NCI-H2029 treated with DMSO at 0.1 percent for 48 hours (cell line): ENCODE results near the gene AGPAT3.
"Not testable (repeated sequence)": the region's sequence is repeated elsewhere in the genome, so short reads cannot be mapped to it uniquely, and the experiment has no call there.

Source experiments
- DNase-seq: peaks from one replicate; lab custom pipeline; 2025; lab: John Stamatoyannopoulos, UW

AGPAT3 gene

GRCh38 chr21:43864962-43865539, at the start of gene AGPAT3:
Gene AGPAT3, plus strand, starts transcription at chr21:43865223. Its CDS starts 94,459 bp downstream, at chr21:43959682.
- DNase-seq: no peak

DNA sequence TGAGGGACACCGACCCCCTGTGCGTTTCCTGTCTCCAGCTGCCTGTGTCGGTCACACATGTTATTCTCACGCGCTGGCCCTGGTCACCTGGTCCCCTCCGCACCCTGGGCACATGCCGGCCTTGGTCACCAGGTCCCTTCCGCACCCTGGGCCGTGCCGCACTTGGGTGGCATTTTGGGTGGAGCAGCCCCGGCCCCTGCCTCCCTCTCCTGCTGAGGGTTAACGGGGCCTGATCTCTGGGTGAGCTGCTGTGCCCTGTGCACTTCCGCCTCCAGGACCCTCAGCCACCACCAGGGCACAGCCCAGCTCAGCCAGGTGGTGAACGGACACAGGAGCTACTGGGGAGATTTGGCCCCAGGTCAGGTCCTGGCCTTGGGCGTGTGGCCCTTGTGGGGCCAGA, 49.0 kb upstream of the AGPAT3 start:
- DNase-seq: no peak

GRCh38 chr21:43816611-43817071, 48.4 kb upstream of the AGPAT3 start:
- DNase-seq: no peak

DNA sequence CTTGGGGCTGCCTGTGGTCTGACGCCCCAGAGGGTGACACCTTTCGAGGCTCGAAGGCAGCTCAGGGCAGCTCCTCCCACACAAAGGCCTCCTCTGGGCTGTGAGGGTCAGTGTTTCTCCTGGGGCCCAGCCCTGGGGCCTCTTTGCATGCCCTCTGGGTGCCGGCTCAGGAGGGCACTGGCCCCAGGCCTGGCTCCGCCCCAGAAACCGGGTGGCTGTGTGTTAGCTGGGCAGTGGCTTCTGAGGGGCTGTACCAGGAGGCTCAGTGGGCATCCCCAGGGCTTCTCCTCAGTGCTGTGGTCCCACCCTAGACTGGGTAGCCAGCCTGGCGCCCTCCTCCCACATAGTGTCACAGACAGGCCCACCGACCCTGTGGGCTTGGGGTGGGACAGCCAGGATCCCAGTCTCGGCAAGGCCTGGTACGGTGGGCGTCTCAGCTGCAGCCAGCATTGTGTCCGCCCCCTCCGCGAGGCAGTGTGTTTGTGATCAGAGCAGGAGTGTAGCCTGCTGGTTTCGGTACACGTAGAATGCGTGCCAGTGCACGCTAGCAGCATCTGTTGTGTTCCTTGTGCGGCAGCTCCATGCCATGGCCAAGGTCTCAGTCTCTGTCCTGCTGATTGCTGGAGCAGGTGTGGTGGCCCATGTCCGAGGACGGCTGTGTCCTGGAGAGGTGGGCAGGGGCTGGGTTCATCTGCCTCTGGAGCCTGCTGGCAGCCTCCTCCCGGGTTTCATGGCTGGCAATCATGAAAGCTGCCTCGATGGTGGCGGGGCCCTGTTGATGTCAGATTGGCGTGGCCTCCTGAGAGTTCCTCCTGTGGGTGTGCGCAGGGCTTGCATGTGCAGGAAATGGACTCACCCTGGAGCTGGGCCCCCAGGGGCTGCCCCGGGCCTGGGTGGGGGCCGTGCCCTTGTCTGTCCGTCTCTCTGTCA, 47.6 kb upstream of the AGPAT3 start:
- DNase-seq: no peak

GRCh38 chr21:43818685-43819084, 46.3 kb upstream of the AGPAT3 start:
- DNase-seq: no peak

DNA sequence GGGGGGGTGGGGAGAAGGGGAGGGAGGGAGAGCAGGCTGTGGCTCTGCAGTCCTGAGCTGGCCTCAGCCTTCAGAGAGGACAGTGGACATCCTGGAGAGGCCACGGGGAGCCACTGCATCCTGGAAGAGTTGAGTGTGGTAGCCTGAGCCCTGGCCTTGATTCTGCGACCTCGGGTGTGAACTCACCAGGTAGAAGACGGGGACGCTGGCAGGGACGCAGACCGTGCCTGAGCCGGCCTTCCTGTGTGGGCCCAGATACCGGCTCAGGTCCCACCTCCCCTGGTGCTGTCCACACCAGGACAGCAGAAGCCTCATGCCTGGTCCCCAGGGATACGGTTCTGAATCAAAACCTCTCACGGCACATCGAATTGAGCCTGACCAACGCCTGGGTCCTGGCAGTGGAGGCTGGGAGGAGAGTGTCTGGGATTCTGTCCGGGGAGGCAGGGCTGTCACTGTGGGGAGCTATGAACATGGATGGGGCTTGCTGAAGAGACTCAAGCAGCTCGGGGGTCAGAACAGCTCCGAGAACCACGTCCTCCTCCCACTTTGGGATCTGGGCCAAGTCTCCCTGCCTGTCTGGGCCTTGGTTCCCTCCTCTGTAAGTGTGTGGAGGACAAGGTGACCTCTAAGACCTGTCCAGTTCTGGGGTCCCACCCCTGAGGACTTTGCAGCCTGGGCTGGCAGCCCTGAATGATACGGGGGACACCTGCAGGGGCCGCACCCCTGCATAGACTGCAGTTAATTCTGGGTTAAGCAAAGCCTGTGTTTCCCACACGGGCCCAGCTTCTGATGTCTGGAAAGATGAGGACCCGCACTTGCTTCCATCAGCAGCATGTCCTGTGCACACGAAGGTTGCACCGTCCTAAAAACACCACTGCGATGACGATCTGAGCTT, 45.3 kb upstream of the AGPAT3 start:
- no peak for DNase-seq

DNA sequence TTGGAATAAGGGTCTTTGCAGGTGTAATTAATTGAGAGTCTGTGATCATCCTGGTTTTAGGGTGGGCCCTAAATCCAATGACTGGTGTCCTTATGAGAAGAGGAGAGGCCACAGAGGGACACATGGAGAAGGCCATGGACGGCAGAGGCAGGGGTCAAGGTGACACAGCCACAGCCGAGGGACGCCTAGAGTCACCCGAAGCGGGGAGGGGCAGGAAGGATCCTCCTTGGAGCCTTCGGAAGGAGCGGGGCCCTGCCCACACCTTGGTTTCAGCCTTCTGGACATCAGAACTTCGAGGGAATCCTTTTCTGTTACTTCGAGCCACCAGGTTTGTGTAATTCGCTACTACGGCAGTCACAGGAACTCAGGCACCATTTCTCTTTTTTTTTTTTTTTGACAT, 44.6 kb upstream of the AGPAT3 start:
- DNase-seq: no peak

GRCh38 chr21:43822166-43822565, 42.9 kb upstream of the AGPAT3 start:
- DNase-seq: not testable (repeated sequence)

- DNase-seq: not testable (repeated sequence)
These were observed 42.3 kb upstream of the AGPAT3 start for GRCh38 chr21:43822741-43823140.

DNA sequence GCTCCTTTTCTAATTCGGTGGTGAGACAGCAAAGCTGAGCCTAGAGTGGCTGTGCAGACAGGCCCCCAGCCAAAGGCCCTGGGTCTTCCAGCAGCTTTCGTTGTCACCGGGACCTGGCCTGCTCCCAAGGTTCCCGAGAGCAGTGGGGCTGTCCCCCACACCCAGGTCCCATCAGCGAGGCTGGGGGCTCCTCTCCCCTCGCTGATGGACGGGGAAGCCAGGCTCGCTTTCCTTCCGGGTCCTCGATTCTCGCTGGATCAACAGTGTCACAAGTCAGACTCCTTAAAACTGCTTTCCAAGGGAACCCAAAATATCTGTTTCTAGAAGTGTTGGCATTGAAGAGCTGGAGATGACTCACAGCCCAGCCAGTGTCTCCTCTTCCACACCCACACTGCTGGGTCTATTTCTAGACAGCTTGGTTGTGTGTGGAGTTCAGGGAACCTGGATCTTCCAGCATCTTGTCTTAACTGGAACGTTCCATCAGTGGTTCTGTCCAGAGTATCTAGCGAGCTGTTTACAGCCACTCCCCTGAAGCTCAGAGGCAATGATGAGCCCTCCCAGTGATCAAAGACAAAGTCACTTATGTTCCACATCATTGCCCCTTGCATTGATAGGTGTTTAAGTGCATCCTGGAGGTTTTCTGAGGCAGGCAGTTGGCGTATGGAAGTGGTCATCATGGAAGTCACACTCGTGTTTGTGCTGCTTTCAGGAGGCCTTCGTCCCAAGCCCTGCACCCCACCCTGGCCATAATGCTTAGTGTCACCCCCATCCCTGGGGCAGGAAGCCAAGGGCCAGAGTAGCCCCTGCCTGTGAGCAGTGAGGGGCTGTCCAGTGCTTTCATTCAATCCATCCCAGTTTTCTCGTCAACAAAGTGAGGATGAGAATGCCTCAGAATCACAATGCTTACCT, 40.4 kb upstream of the AGPAT3 start:
- no peak for DNase-seq

DNA sequence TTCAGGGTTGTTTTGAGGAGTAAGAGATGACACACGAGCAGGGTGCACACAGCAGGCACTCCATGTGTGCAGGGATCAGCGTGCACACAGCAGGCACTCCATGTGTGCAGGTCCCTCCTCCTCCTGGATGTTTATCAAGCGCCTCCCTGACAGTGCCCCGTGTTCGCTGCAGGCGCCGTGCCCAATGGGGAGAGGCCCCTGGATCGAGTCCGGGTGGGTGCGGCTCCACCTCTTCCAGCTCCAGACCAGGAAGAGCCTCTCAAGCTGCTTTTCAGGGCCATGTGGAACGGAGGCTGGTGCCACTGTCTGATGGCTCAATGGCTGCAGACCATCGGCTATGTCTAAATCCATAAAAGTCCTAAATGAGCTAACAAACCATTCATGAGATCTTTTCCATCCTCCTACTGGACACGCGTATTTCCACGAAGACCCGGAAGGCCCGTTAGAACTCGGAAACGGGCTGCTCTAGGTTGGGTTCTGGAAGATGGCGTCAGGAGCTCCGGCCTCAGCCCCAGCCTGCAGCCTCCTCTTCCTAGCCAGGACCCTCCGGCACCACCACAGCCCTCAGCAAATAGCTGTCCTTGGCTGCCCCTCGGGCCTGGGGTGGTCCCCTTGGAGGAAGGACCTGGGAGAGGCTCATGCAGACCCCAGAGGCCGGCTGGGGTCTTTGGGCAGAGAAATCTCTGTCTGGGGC, 39.6 kb upstream of the AGPAT3 start:
- no peak for DNase-seq

- DNase-seq: peak; percentile 58
These were observed 38.9 kb upstream of the AGPAT3 start for GRCh38 chr21:43825936-43826622.

- no peak for DNase-seq
These were observed 38.4 kb upstream of the AGPAT3 start for GRCh38 chr21:43826623-43826974.

DNA sequence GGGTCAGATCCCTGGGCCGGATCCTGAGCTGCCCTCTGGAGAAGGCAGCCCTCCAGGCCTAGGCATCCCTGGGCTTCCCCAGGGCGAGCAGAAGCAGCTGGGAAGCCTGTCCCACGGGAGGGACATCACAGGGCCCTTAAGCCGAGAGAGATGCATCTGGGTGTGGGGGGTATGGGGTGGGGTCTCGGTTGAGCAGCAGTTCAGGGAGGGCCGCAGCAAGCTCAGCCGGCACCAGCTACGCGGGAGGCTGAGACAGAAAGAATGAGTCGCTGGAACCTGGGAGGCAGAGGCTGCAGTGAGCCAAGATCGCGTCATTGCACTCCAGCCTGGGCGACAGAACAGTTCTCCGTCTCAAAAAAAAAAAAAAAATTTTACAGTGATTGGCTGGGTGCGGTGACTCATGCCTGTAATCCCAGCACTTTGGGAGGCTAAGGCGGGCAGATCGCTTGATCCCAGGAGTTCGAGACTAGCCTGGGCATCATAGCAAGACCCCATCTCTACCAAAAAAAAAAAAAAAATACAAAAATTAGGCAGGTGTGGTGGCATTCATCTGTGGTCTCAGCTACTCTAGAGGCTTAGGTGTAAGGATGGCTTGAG, 37.9 kb upstream of the AGPAT3 start:
- DNase-seq: no peak

DNA sequence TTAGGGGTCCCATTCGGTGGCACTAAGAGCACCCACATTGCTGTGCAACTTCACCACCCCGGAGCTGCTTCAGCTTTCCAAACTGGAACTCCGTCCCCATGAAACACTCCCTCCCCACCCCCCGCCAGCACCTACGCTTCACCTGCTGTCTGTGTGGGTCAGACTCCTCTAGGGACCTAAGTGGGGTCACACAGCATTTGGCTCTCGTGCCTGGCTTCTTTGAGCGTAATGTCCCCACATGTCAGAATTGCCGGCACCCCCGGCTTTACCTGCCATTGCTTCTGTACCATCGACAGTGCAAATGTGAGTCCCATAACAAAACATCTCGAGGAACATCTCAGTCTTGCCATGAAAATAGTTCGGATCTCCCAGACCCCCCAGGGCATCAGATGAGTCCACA, 35.9 kb upstream of the AGPAT3 start:
- no peak for DNase-seq

DNA sequence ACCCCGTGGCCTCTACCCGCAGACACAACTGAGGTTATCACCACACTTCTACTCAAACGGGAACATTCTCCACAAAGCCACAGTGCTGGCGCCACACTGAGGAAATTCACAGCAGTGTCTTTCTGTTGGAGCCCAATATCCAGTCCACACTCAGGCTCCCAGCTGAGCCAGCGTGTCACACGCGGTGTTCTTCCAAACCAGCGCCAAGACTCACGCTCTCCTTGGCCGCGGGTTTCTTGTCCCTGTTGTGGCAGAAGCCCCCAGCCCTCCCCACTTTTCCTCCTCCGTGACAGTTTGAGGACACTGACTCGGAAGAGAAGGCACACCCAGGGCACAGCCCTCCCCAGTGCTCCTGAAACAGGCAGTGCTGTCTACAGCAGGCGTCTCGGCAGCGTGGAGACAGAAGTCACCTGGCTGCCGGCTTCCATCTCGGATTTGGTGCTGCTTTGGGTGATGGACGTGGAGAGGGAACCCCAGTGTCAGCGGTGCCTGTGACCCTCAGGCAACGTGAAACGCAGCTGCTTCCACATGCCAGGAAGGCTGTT, 35.4 kb upstream of the AGPAT3 start:
- no peak for DNase-seq

GRCh38 chr21:43832158-43832550, 32.9 kb upstream of the AGPAT3 start:
- no peak for DNase-seq

GRCh38 chr21:43832648-43833047, 32.4 kb upstream of the AGPAT3 start:
- no peak for DNase-seq

- no peak for DNase-seq
These were observed 30.7 kb upstream of the AGPAT3 start for GRCh38 chr21:43834146-43834905.
